Upper lobe of left lung (tissue), 4 donors: Measurements from ENCODE around the gene SEZ6L.

Experiments
- CTCF ChIP-seq, 6 experiments: fragments of 450-650 bp in 4 of 6; fragments of 200-600 bp in 2 of 6; sonication (generic) in 2 of 6; IDR thresholded peaks; one replicate each; pipeline ENCODE4 v1.5.1; 2016 to 2019; ENCODE audit warnings: antibody characterized with exemption in 6 of 6
- EP300 ChIP-seq, 4 donors: sonication (generic); formaldehyde crosslinking; IDR thresholded peaks; one replicate each; pipeline ENCODE4 v1.5.1; 2017; ENCODE audit warnings: antibody characterized with exemption in 4 of 4, control low read depth in 2 of 4
- POLR2A ChIP-seq, 4 donors: fragments of 450-650 bp; IDR thresholded peaks; one replicate each; pipeline ENCODE4 v1.5.1; 2016 to 2017; ENCODE audit warnings: antibody characterized with exemption in 4 of 4, mild to moderate bottlenecking in 2 of 4
- POLR2AphosphoS5 ChIP-seq, 2 donors: sonication (generic); formaldehyde crosslinking; IDR thresholded peaks; one replicate each; pipeline ENCODE4 v1.5.1; 2017; ENCODE audit warnings: antibody characterized with exemption in 2 of 2

- TF ChIP-seq EP300 (IDR thresholded peaks at IDR 0.05) (no peak), POLR2A (IDR thresholded peaks at IDR 0.05) (no peak), CTCF (IDR thresholded peaks at IDR 0.05) (no peak), POLR2AphosphoS5 (IDR thresholded peaks at IDR 0.05) (no peak)
Measured at GRCh38 chr22:26345496-26345895, 176.2 kb downstream of the SEZ6L start.
